ENCODE data around the gene DPH6. TPM values are rescaled to one million over a fixed set of nuclear protein-coding genes. Genes with fewer than 3 reads are reported as not detected.

DPH6 gene
- polyA plus RNA-seq, 2 of the 4 experiments (the other 2 are of a cell fraction): 11.0 to 33.6 TPM

- TF ChIP-seq ZSCAN20 (CRISPR knock-in tag; IDR thresholded peaks at IDR 0.05) (no peak), NFE2L2 (conservative IDR thresholded peaks at IDR 0.05; ENCODE audit: low read length) (no peak), ZC3H11A (IDR thresholded peaks at IDR 0.05) (no peak), BHLHE40 (IDR thresholded peaks at IDR 0.05; ENCODE audit: low read depth, low read length) (no peak)
- TF ChIP-seq, protein P1, sequence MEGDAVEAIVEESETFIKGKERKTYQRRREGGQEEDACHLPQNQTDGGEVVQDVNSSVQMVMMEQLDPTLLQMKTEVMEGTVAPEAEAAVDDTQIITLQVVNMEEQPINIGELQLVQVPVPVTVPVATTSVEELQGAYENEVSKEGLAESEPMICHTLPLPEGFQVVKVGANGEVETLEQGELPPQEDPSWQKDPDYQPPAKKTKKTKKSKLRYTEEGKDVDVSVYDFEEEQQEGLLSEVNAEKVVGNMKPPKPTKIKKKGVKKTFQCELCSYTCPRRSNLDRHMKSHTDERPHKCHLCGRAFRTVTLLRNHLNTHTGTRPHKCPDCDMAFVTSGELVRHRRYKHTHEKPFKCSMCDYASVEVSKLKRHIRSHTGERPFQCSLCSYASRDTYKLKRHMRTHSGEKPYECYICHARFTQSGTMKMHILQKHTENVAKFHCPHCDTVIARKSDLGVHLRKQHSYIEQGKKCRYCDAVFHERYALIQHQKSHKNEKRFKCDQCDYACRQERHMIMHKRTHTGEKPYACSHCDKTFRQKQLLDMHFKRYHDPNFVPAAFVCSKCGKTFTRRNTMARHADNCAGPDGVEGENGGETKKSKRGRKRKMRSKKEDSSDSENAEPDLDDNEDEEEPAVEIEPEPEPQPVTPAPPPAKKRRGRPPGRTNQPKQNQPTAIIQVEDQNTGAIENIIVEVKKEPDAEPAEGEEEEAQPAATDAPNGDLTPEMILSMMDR (IDR thresholded peaks at IDR 0.05): no peak
These were observed 3.6 kb upstream of the DPH6 start (continued) for GRCh38 chr15:35549567-35549966.

DNA sequence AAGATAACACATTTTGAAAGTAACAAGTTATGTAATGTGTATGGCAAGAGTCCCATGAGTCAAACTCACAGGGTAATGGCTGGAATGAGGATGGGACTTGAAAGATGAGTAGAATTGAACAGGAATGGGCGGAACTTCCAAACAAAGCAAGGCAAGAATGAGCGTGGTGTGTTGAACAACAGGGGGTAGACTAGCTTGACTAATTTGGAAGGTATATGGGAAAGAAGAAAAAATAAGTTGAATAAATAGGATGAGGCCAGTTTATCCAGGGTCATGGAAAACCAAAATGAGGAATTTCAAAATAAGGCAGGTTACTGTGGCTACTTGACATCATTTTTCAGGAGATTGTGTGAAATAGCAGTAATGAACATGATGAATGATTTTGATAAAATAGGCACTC, 2.5 kb upstream of the DPH6 start:
- no peak overlapping the region for H3K4me2 ChIP-seq
- no peak overlapping the region for H3K4me3 ChIP-seq
- no peak overlapping the region for H3K27ac ChIP-seq
- WGBS (ENCODE audit: missing lambda C conversion rate): 89% methylated on average over 2 of the region's 2 CpGs
- FAIRE-seq: no peak
- ChIA-PET POLR2A (no interaction called here), CTCF (no interaction called here)
- peaks cover 11% of the 10 kb centered on the region; the same call in 2 of the 3 replicates for H3K4me1 ChIP-seq
- no peak for DNase-seq (ENCODE audit: low read depth in 1 of 2, low spot score in 1 of 2)
- TF ChIP-seq HMGXB4 (CRISPR knock-in tag; IDR thresholded peaks at IDR 0.05; ENCODE audit: borderline replicate concordance) (no peak), CHD4 (IDR thresholded peaks at IDR 0.05; ENCODE audit: borderline replicate concordance) (no peak), HOXB5 (CRISPR knock-in tag; IDR thresholded peaks at IDR 0.05) (no peak)
- no peak for ATAC-seq
- H3K9me3 ChIP-seq: no peaks in the 10 kb centered on the region

DNA sequence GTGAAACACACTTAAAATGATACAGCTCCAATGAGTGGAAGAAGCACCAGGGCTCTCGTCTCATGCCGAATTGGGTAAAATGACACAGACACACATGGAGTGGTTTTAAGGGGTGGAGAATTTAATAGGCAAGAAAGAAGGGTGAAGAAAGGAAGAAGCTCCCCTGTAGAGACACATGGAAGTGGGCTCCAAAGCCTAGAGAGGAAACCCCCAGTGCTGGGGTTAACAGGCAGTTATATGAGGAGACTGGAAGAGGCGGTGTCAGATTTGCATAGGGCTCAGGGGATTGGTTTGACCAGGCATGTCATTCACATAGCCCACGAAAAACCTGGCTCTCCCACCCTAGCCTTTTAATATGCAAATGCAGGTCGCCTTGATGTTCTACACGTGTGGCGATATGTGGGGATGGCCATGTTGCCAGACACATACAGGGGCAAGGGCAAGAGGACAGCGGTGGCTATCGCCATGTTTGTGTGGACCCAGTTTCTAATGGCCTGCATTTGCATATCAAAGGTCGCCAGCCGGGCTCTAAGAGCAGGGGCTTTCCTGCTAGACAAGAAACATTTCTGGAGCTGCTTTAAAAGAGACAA, 1.9 kb upstream of the DPH6 start:
- no peak for FAIRE-seq
- ATAC-seq: no peak
- Histone ChIP-seq H3K9me3 (no peaks in the 10 kb centered on the region), H3K4me2 (no peak overlapping the region), H3K4me1 (peaks cover 11% of the 10 kb centered on the region; the same call in 2 of the 3 replicates), H3K27ac (no peak overlapping the region), H3K4me3 (no peak overlapping the region)
- TF ChIP-seq CHD2 (IDR thresholded peaks at IDR 0.05; ENCODE audit: low read length, partially characterized antibody): no peak
- TF ChIP-seq BCL3 (IDR thresholded peaks at IDR 0.05): no peak
- no peak for TF ChIP-seq RCOR1 (IDR thresholded peaks at IDR 0.05; ENCODE audit: low read depth, low read length)
- no peak for TF ChIP-seq HOXB13 (CRISPR knock-in tag; IDR thresholded peaks at IDR 0.05; ENCODE audit: low read depth)
- TF ChIP-seq JUNB (IDR thresholded peaks at IDR 0.05): no peak
- TF ChIP-seq CBX2 (IDR thresholded peaks at IDR 0.05; ENCODE audit: borderline replicate concordance, low read depth): no peak
- no peak for TF ChIP-seq NR3C1 (IDR thresholded peaks at IDR 0.05)
- no peak for TF ChIP-seq PHF8 (IDR thresholded peaks at IDR 0.05; ENCODE audit: borderline replicate concordance, low read depth)
- no peak for TF ChIP-seq MAFK (IDR thresholded peaks at IDR 0.05; ENCODE audit: partially characterized antibody)
- DNase-seq (ENCODE audit: low read depth in 1 of 2, low spot score in 1 of 2): no peak
- 97% methylated on average over 11 of the region's 11 CpGs for WGBS (ENCODE audit: missing lambda C conversion rate)
- POLR2A ChIA-PET: no interaction called here
- CTCF ChIA-PET: no interaction called here

All from A549 (cell line).